GM19468 (cell line): ENCODE results near the gene TSPAN17.
"Not testable (repeated sequence)": the region's sequence is repeated elsewhere in the genome, so short reads cannot be mapped to it uniquely, and the experiment has no call there.

Experiments
- ATAC-seq: cut with Tn5 transposase; IDR thresholded peaks from one replicate; pipeline ENCODE4 v1.9.1; 2021; ENCODE audit warnings: mild to moderate bottlenecking, moderate library complexity, moderate number of reproducible peaks; ENCODE audit not compliant: unreplicated experiment; ENCODE audit errors: extremely low read depth

The TSPAN17 gene

GRCh38 chr5:176647030-176647842 is at the start of gene TSPAN17:
TSPAN17 (plus strand) TSS chr5:176647484; CDS start chr5:176647616, 132 bp downstream.
- peak; percentile 87 for ATAC-seq

GRCh38 chr5:176599749-176600430 is 47.4 kb upstream of the TSPAN17 start:
- ATAC-seq, result not testable (repeated sequence)

GRCh38 chr5:176601901-176602482 is 45.3 kb upstream of the TSPAN17 start:
- no peak for ATAC-seq

GRCh38 chr5:176603091-176603490 is 44.2 kb upstream of the TSPAN17 start:
- ATAC-seq, result no peak

- no peak for ATAC-seq
Measured at GRCh38 chr5:176606032-176606431, 41.3 kb upstream of the TSPAN17 start.

- no peak for ATAC-seq
Measured at GRCh38 chr5:176606875-176607274, 40.4 kb upstream of the TSPAN17 start.

GRCh38 chr5:176608142-176608705 is 39.1 kb upstream of the TSPAN17 start:
- no peak for ATAC-seq

GRCh38 chr5:176608937-176609723 is 38.2 kb upstream of the TSPAN17 start:
- no peak for ATAC-seq

GRCh38 chr5:176609724-176610434 is 37.4 kb upstream of the TSPAN17 start, which contains the start of gene GPRIN1:
GPRIN1 (minus strand) TSS chr5:176610156; CDS start chr5:176599834, 10,322 bp downstream.
- ATAC-seq, result peak; percentile 30

GRCh38 chr5:176610435-176610773 is 36.9 kb upstream of the TSPAN17 start:
- ATAC-seq, result no peak

GRCh38 chr5:176611435-176611834 is 35.8 kb upstream of the TSPAN17 start:
- no peak for ATAC-seq

- ATAC-seq, result no peak
Measured at GRCh38 chr5:176612008-176612407, 35.3 kb upstream of the TSPAN17 start.

- no peak for ATAC-seq
Measured at GRCh38 chr5:176612855-176613254, 34.4 kb upstream of the TSPAN17 start.

GRCh38 chr5:176614805-176615478 is 32.3 kb upstream of the TSPAN17 start:
- ATAC-seq, result no peak

GRCh38 chr5:176616511-176616910 is 30.8 kb upstream of the TSPAN17 start:
- no peak for ATAC-seq

GRCh38 chr5:176618783-176619182 is 28.5 kb upstream of the TSPAN17 start:
- no peak for ATAC-seq

- no peak for ATAC-seq
Measured at GRCh38 chr5:176619203-176619568, 28.1 kb upstream of the TSPAN17 start.

GRCh38 chr5:176619569-176620332 is 27.5 kb upstream of the TSPAN17 start:
- ATAC-seq, result no peak
